ENCODE results near the gene SLC25A21. TPM values are rescaled to one million over a fixed set of nuclear protein-coding genes. Genes with fewer than 3 reads are reported as not detected.

Gene SLC25A21
- total and polyA plus RNA-seq, 2 of the 13 experiments (the other 11 are each of a cell fraction or from before 2014, with no cell fraction given) = 1.9 to 2.9 TPM

- TF ChIP-seq ZMYM4 (CRISPR knock-in tag; IDR thresholded peaks at IDR 0.05) (no peak), HIVEP1 (CRISPR knock-in tag; IDR thresholded peaks at IDR 0.05) (no peak), CEBPB (IDR thresholded peaks at IDR 0.05; ENCODE audit: borderline replicate concordance, low read depth, low read length) (no peak), ZNF432 (CRISPR knock-in tag; IDR thresholded peaks at IDR 0.05; ENCODE audit: borderline replicate concordance) (no peak), ZNF367 (CRISPR knock-in tag; IDR thresholded peaks at IDR 0.05; ENCODE audit: borderline replicate concordance) (no peak), CCDC6 (CRISPR knock-in tag; IDR thresholded peaks at IDR 0.05) (no peak), NR2F6 (IDR thresholded peaks at IDR 0.05) (no peak), NR2F6 (CRISPR knock-in tag; IDR thresholded peaks at IDR 0.05) (no peak), ZBTB20 (CRISPR knock-in tag; IDR thresholded peaks at IDR 0.05; ENCODE audit: borderline replicate concordance, low read depth) (no peak), ETV5 (CRISPR knock-in tag; IDR thresholded peaks at IDR 0.05; ENCODE audit: borderline replicate concordance) (no peak), PBX2 (CRISPR knock-in tag; IDR thresholded peaks at IDR 0.05) (peak; percentile 85), SP1 (IDR thresholded peaks at IDR 0.05) (no peak), SP1 (CRISPR knock-in tag; IDR thresholded peaks at IDR 0.05) (peak; percentile 85), MTF2 (CRISPR knock-in tag; IDR thresholded peaks at IDR 0.05; ENCODE audit: borderline replicate concordance) (no peak), TARDBP (CRISPR knock-in tag; IDR thresholded peaks at IDR 0.05) (no peak), ZEB1 (IDR thresholded peaks at IDR 0.05; ENCODE audit: insufficient replicate concordance, low read depth) (no peak), SRSF9 (IDR thresholded peaks at IDR 0.05; ENCODE audit: borderline replicate concordance, insufficient read depth, low read depth, low read length, poor library complexity, severe bottlenecking) (no peak), IKZF4 (CRISPR knock-in tag; IDR thresholded peaks at IDR 0.05; ENCODE audit: borderline replicate concordance, low read depth, not compliant biosample characterization) (no peak), MAFK (conservative IDR thresholded peaks at IDR 0.05 in 1 of 2, IDR thresholded peaks at IDR 0.05 in 1 of 2; ENCODE audit: low read length in 2 of 2) (peak; percentile 44 to 64; a peak in 3 of 4 replicates), PRPF4 (IDR thresholded peaks at IDR 0.05; ENCODE audit: low read depth, low read length, poor library complexity, severe bottlenecking) (no peak), ZNF841 (CRISPR knock-in tag; IDR thresholded peaks at IDR 0.05; ENCODE audit: borderline replicate concordance) (no peak), KLF12 (CRISPR knock-in tag; IDR thresholded peaks at IDR 0.05; ENCODE audit: borderline replicate concordance) (no peak), LRRFIP1 (CRISPR knock-in tag; conservative IDR thresholded peaks at IDR 0.05) (no peak), FOSL2 (CRISPR knock-in tag; IDR thresholded peaks at IDR 0.05) (no peak), MAFF (IDR thresholded peaks at IDR 0.05; ENCODE audit: low read depth, low read length) (0 out of 2 replicates have a peak, but pooled peaks have one; percentile 39), PAF1 (CRISPR knock-in tag; IDR thresholded peaks at IDR 0.05) (no peak), SP4 (CRISPR knock-in tag; IDR thresholded peaks at IDR 0.05) (peak; percentile 68; the same call in 1 of the 2 replicates)
- TF ChIP-seq, protein P1, sequence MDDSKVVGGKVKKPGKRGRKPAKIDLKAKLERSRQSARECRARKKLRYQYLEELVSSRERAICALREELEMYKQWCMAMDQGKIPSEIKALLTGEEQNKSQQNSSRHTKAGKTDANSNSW (CRISPR knock-in tag; IDR thresholded peaks at IDR 0.05; ENCODE audit: borderline replicate concordance) = no peak
Measured at GRCh38 chr14:36661506-36662257, 510.7 kb downstream of the SLC25A21 start, which contains the start of gene PAX9 (continued).
